ENCODE data around the gene PPP1R27. TPM values are rescaled to one million over a fixed set of nuclear protein-coding genes. Genes with fewer than 3 reads are reported as not detected.

Gene PPP1R27
- total and polyA plus RNA-seq, 9 of the 15 experiments (the other 6 are each of a cell fraction or from before 2014, with no cell fraction given), result 0.29 to 6.9 (median 1.5) TPM; not detected in 2

GRCh38 chr17:81871387-81872230, 36.8 kb upstream of the PPP1R27 start (continued):
- TF ChIP-seq MAFG (tag; conservative IDR thresholded peaks at IDR 0.05) (no peak), BACH1 (tag; IDR thresholded peaks at IDR 0.05) (no peak), ATF7 (IDR thresholded peaks at IDR 0.05) (peak; percentile 73; the same call in 1 of the 2 replicates), TAF7 (tag; IDR thresholded peaks at IDR 0.05) (no peak), FOXK2 (conservative IDR thresholded peaks at IDR 0.05 in 1 of 2, IDR thresholded peaks at IDR 0.05 in 1 of 2; ENCODE audit: low read depth in 2 of 2) (0 out of 4 replicates have a peak, but pooled peaks of 1 of the 2 experiments have one; percentile 34), ZNF592 (IDR thresholded peaks at IDR 0.05) (peak; percentile 96), POLR2AphosphoS2 (IDR thresholded peaks at IDR 0.05; ENCODE audit: low read length) (0 out of 2 replicates have a peak, but pooled peaks have one; percentile 24), MNT (conservative IDR thresholded peaks at IDR 0.05) (peak; percentile 71 to 89; a peak in 3 of 4 replicates), CREM (IDR thresholded peaks at IDR 0.05; ENCODE audit: low read depth) (no peak; the same call in 1 of the 2 replicates), ZKSCAN8 (CRISPR knock-in tag; IDR thresholded peaks at IDR 0.05) (0 out of 2 replicates have a peak, but pooled peaks have one; percentile 63), FIP1L1 (IDR thresholded peaks at IDR 0.05; ENCODE audit: low read depth, low read length, poor library complexity, severe bottlenecking) (peak; percentile 86), ZBTB5 (IDR thresholded peaks at IDR 0.05) (no peak), KLF10 (CRISPR knock-in tag; IDR thresholded peaks at IDR 0.05) (no peak), TCF3 (CRISPR knock-in tag; IDR thresholded peaks at IDR 0.05) (peak; percentile 38), HNRNPH1 (optimal IDR thresholded peaks at IDR 0.05; ENCODE audit: low read depth, low read length) (no peak)
